ENCODE results near the gene PDZRN3. TPM values are rescaled to one million over a fixed set of nuclear protein-coding genes. Genes with fewer than 3 reads are reported as not detected.

PDZRN3 gene
- total and polyA plus RNA-seq, 2 of the 13 experiments (the other 11 are each of a cell fraction or from before 2014, with no cell fraction given), result not detected

GRCh38 chr3:73616056-73616455 lies 8.7 kb downstream of the PDZRN3 start:
- H3K79me2 ChIP-seq (ENCODE audit: insufficient read depth, low read length), result no peaks in the 10 kb centered on the region
- no peak for DNase-seq (ENCODE audit: low spot score)
- H3K9ac ChIP-seq (ENCODE audit: insufficient read depth, low read depth, low read length), result no peak overlapping the region

More at GRCh38 chr3:73616056-73616455, 8.7 kb downstream of the PDZRN3 start:
- Histone ChIP-seq H4K20me1 (ENCODE audit: insufficient read depth, low read length) (no peaks in the 10 kb centered on the region), H3K9me3 (ENCODE audit: low read length) (no peaks in the 10 kb centered on the region), H3K4me3 (replicated peaks in 1 of 3; ENCODE audit: insufficient read depth in 1 of 3, low read depth in 2 of 3, low read length in 3 of 3) (no peak overlapping the region), H3K4me1 (ENCODE audit: insufficient read depth, low read length) (no peaks in the 10 kb centered on the region), H3K4me2 (ENCODE audit: low read depth, low read length) (no peak overlapping the region), H2AFZ (ENCODE audit: low read length) (no peak overlapping the region), H3K27ac (ENCODE audit: extremely low read length, insufficient read depth, low read length) (no peak overlapping the region), H3K27me3 (ENCODE audit: control insufficient read depth in 1 of 2, insufficient read depth in 2 of 2, low read length in 2 of 2) (no peaks in the 10 kb centered on the region), H3K36me3 (replicated peaks in 1 of 2; ENCODE audit: control insufficient read depth in 1 of 2, insufficient read depth in 2 of 2, low read length in 2 of 2) (no peaks in the 10 kb centered on the region)
- FAIRE-seq (no peak), ATAC-seq (no peak)
- ChIA-PET POLR2A (no interaction called here), CTCF (ENCODE audit: low intra/inter-chr PET ratio, low total read pairs) (no interaction called here)
- in situ Hi-C loops (cut with HindIII; ENCODE audit: extremely low pct_ligation_motif_present, low pct_unique_long_range_greater_than_20kb), result no loop called here
- 82% methylated on average over 3 of the region's 3 CpGs for WGBS (ENCODE audit: low lambda C conversion rate)
- no TSS peak for BruUV-seq (replicated peaks)
- intact Hi-C loops (cut with micrococcal nuclease; ENCODE audit: unreplicated experiment), result no loop called here
- TF ChIP-seq FIP1L1 (IDR thresholded peaks at IDR 0.05; ENCODE audit: borderline replicate concordance, insufficient read depth, low read depth, low read length), result no peak
- TF ChIP-seq GABPA (IDR thresholded peaks at IDR 0.05; ENCODE audit: low read depth, low read length), result no peak
- no peak for TF ChIP-seq GABPA (CRISPR knock-in tag; IDR thresholded peaks at IDR 0.05; ENCODE audit: low read depth)
- no peak for TF ChIP-seq ATF1 (CRISPR knock-in tag; IDR thresholded peaks at IDR 0.05)
- TF ChIP-seq ZNF263 (CRISPR knock-in tag; IDR thresholded peaks at IDR 0.05), result no peak
- TF ChIP-seq ZNF589 (CRISPR knock-in tag; conservative IDR thresholded peaks at IDR 0.05), result no peak
- TF ChIP-seq ZKSCAN8 (CRISPR knock-in tag; IDR thresholded peaks at IDR 0.05; ENCODE audit: borderline replicate concordance), result no peak
- TF ChIP-seq NKX3-1 (CRISPR knock-in tag; IDR thresholded peaks at IDR 0.05), result no peak
- TF ChIP-seq, protein P1, sequence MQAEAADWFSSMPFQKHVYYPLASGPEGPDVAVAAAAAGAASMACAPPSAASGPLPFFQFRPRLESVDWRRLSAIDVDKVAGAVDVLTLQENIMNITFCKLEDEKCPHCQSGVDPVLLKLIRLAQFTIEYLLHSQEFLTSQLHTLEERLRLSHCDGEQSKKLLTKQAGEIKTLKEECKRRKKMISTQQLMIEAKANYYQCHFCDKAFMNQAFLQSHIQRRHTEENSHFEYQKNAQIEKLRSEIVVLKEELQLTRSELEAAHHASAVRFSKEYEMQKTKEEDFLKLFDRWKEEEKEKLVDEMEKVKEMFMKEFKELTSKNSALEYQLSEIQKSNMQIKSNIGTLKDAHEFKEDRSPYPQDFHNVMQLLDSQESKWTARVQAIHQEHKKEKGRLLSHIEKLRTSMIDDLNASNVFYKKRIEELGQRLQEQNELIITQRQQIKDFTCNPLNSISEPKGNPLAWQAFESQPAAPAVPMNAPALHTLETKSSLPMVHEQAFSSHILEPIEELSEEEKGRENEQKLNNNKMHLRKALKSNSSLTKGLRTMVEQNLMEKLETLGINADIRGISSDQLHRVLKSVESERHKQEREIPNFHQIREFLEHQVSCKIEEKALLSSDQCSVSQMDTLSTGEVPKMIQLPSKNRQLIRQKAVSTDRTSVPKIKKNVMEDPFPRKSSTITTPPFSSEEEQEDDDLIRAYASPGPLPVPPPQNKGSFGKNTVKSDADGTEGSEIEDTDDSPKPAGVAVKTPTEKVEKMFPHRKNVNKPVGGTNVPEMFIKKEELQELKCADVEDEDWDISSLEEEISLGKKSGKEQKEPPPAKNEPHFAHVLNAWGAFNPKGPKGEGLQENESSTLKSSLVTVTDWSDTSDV (CRISPR knock-in tag; IDR thresholded peaks at IDR 0.05), result no peak
- no peak for TF ChIP-seq MZF1 (CRISPR knock-in tag; IDR thresholded peaks at IDR 0.05; ENCODE audit: borderline replicate concordance)
- no peak for TF ChIP-seq BHLHE40 (IDR thresholded peaks at IDR 0.05; ENCODE audit: low read length)
- no peak for TF ChIP-seq SMAD3 (CRISPR knock-in tag; IDR thresholded peaks at IDR 0.05)
- no peak for TF ChIP-seq ZSCAN12 (CRISPR knock-in tag; IDR thresholded peaks at IDR 0.05)
- no peak for TF ChIP-seq REL (CRISPR knock-in tag; conservative IDR thresholded peaks at IDR 0.05)
- TF ChIP-seq PPARG (CRISPR knock-in tag; conservative IDR thresholded peaks at IDR 0.05), result no peak
- TF ChIP-seq, protein P2, sequence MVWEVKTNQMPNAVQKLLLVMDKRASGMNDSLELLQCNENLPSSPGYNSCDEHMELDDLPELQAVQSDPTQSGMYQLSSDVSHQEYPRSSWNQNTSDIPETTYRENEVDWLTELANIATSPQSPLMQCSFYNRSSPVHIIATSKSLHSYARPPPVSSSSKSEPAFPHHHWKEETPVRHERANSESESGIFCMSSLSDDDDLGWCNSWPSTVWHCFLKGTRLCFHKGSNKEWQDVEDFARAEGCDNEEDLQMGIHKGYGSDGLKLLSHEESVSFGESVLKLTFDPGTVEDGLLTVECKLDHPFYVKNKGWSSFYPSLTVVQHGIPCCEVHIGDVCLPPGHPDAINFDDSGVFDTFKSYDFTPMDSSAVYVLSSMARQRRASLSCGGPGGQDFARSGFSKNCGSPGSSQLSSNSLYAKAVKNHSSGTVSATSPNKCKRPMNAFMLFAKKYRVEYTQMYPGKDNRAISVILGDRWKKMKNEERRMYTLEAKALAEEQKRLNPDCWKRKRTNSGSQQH (CRISPR knock-in tag; IDR thresholded peaks at IDR 0.05; ENCODE audit: low read depth), result no peak
- no peak for TF ChIP-seq TEAD3 (CRISPR knock-in tag; optimal IDR thresholded peaks at IDR 0.05; ENCODE audit: borderline replicate concordance)
- TF ChIP-seq, protein P3, sequence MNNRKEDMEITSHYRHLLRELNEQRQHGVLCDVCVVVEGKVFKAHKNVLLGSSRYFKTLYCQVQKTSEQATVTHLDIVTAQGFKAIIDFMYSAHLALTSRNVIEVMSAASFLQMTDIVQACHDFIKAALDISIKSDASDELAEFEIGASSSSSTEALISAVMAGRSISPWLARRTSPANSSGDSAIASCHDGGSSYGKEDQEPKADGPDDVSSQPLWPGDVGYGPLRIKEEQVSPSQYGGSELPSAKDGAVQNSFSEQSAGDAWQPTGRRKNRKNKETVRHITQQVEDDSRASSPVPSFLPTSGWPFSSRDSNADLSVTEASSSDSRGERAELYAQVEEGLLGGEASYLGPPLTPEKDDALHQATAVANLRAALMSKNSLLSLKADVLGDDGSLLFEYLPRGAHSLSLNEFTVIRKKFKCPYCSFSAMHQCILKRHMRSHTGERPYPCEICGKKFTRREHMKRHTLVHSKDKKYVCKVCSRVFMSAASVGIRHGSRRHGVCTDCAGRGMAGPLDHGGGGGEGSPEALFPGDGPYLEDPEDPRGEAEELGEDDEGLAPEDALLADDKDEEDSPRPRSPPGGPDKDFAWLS (CRISPR knock-in tag; IDR thresholded peaks at IDR 0.05; ENCODE audit: borderline replicate concordance), result no peak
- no peak for TF ChIP-seq ZNF790 (CRISPR knock-in tag; IDR thresholded peaks at IDR 0.05; ENCODE audit: borderline replicate concordance)
- TF ChIP-seq EZH2 (conservative IDR thresholded peaks at IDR 0.05; ENCODE audit: low read depth, low read length), result no peak
- TF ChIP-seq ZNF557 (CRISPR knock-in tag; IDR thresholded peaks at IDR 0.05), result no peak

All from HepG2 (cell line).